Muscle layer of duodenum (tissue), 2 donors: ENCODE data around the gene MRPL28.
"Not testable (repeated sequence)": the region's sequence is repeated elsewhere in the genome, so short reads cannot be mapped to it uniquely, and the experiment has no call there.

ENCODE experiments used
- H3K27ac ChIP-seq: one replicate; pipeline ENCODE4 v1.7.0; 2013; ENCODE audit warnings: mild to moderate bottlenecking, low read length
- H3K27me3 ChIP-seq: one replicate; pipeline ENCODE4 v1.7.0; 2013; ENCODE audit warnings: low read depth, mild to moderate bottlenecking, control low read depth, low read length
- H3K36me3 ChIP-seq, 2 donors: one replicate each; pipeline ENCODE4 v1.7.0; 2013; ENCODE audit warnings: low read length in 2 of 2, control low read depth in 1 of 2, mild to moderate bottlenecking in 1 of 2; ENCODE audit not compliant: insufficient read depth in 2 of 2, control insufficient read depth in 1 of 2
- H3K4me1 ChIP-seq, 2 donors: one replicate each; pipeline ENCODE4 v1.7.0; 2013; ENCODE audit warnings: low read length in 2 of 2, mild to moderate bottlenecking in 2 of 2, control low read depth in 1 of 2, moderate library complexity in 1 of 2; ENCODE audit not compliant: insufficient read depth in 2 of 2, control insufficient read depth in 1 of 2
- H3K4me3 ChIP-seq, 2 donors: one replicate each; pipeline ENCODE4 v1.7.0; 2013; ENCODE audit warnings: low read length in 2 of 2, low read depth in 1 of 2, mild to moderate bottlenecking in 1 of 2
- H3K9me3 ChIP-seq, 2 donors: one replicate each; pipeline ENCODE4 v1.7.0; 2013; ENCODE audit warnings: low read length in 2 of 2, control low read depth in 1 of 2, mild to moderate bottlenecking in 1 of 2; ENCODE audit not compliant: control insufficient read depth in 1 of 2
- donor health status: healthy.

MRPL28 gene

DNA sequence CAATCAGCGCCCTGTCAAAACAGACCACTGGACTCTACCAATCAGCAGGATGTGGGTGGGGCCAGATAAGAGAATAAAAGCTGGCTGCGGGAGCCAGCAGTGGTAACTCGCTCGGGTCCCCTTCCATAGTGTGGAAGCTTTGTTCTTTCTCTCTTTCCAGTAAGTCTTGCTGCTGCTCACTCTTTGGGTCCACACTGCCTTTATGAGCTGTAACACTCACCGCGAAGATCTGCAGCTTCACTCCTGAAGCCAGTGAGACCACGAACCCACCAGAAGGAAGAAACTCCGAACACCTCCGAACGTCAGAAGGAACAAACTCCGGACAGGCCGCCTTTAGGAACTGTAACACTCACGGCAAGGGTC lies 28.4 kb downstream of the MRPL28 start:
- H3K4me3 ChIP-seq, H3K27me3 ChIP-seq, H3K9me3 ChIP-seq, H3K27ac ChIP-seq, H3K4me1 ChIP-seq: not testable (repeated sequence)
- H3K36me3 ChIP-seq = peaks cover 15 to 16% of the 10 kb centered on the region in 2 donors

GRCh38 chr16:341095-341973 lies 29.0 kb downstream of the MRPL28 start:
- not testable (repeated sequence) for H3K9me3 ChIP-seq, H3K27ac ChIP-seq, H3K4me1 ChIP-seq, H3K27me3 ChIP-seq, H3K4me3 ChIP-seq
- peaks cover 11 to 13% of the 10 kb centered on the region in 2 donors for H3K36me3 ChIP-seq

DNA sequence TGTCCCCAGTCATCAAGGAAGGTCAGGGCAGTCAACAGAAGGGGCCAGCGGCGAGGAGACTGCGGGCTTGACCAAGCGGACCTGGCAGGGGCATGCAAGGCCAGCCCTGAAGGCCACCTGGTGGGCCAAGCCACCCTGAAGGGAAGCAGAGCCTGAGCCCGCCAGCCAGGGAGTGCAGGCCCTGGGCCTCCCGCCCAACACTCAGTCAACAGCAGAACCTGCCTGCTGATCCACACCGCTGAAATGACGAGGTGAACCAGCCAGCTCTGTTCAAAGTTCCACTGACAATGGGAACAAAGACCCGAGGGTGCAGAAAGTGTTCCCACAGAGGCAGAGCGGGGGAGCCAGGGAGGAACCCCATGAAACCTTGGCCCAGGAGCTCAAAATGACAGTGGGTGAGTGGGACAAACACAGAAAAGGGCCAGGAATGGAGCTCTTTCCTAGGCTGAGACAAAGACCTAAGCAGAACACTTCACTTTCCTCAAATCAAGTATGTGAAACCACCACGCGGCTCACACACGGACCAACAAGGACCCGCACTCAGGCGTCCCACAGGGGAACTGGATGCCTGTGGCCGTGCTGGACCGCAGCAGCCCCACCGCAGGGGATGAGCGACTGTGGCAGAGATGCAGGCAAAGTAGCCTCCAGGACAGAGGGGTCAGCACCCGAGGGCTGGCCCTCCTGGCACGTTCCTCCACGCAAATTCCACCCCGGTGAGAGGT lies 29.8 kb downstream of the MRPL28 start:
- no peak overlapping the region for H3K27ac ChIP-seq

GRCh38 chr16:339680-340079 lies 30.7 kb downstream of the MRPL28 start:
- H3K27ac ChIP-seq = no peak overlapping the region
- peaks cover 1 to 2% of the 10 kb centered on the region in 2 donors for H3K36me3 ChIP-seq
- H3K27me3 ChIP-seq = no peaks in the 10 kb centered on the region
- H3K4me1 ChIP-seq = peaks cover 0 to 5% of the 10 kb centered on the region in 2 donors
- H3K9me3 ChIP-seq = no peaks in the 10 kb centered on the region
- no peak overlapping the region for H3K4me3 ChIP-seq

More for the DNA sequence above, 29.8 kb downstream of the MRPL28 start:
- Histone ChIP-seq H3K4me3 (no peak overlapping the region), H3K36me3 (peaks cover 4 to 8% of the 10 kb centered on the region in 2 donors), H3K9me3 (no peaks in the 10 kb centered on the region), H3K4me1 (peaks cover 0 to 5% of the 10 kb centered on the region in 2 donors), H3K27me3 (no peaks in the 10 kb centered on the region)

DNA sequence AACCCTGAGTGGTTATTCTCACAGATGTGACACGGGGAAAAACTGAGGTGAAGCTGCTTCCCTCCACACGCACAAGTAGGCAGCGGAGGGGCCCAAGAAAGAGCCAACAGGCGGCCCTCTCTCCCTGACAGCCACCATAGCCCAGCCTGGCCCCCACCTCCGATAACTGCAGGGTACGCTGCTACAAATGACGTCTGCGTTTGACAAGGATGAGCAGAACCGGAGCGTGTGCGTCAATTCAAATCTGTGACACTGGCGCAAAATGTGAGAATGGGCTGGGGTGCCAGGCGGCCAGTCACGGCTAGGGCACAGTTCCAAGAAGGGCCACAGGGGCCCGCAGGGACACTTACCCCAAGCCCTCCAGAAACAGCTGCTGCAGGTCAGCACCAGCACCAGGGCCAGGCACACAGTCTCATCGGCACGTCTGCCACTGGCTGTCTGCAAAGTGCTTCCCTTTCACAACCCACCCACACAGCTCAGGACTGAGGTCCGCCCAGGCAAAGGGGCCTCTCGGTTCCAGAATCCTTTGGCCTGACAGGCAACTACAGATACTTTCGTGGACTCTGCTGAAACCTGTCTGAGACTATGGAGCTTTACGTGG lies 32.3 kb downstream of the MRPL28 start:
- Histone ChIP-seq H3K4me1 (peaks cover 0 to 5% of the 10 kb centered on the region in 2 donors), H3K9me3 (no peaks in the 10 kb centered on the region), H3K4me3 (no peak overlapping the region), H3K27me3 (no peaks in the 10 kb centered on the region), H3K27ac (no peak overlapping the region), H3K36me3 (no peaks in the 10 kb centered on the region)

- H3K27ac ChIP-seq = no peak overlapping the region
- H3K27me3 ChIP-seq = no peaks in the 10 kb centered on the region
- no peaks in the 10 kb centered on the region for H3K36me3 ChIP-seq
- H3K9me3 ChIP-seq = no peaks in the 10 kb centered on the region
- H3K4me1 ChIP-seq = peaks cover 0 to 5% of the 10 kb centered on the region in 2 donors
- no peak overlapping the region for H3K4me3 ChIP-seq
These were observed 32.9 kb downstream of the MRPL28 start for GRCh38 chr16:337437-337836.

GRCh38 chr16:336269-336668 lies 34.1 kb downstream of the MRPL28 start:
- H3K4me1 ChIP-seq = peaks cover 0 to 5% of the 10 kb centered on the region in 2 donors
- H3K27ac ChIP-seq = no peak overlapping the region
- H3K27me3 ChIP-seq = no peaks in the 10 kb centered on the region
- H3K36me3 ChIP-seq = no peaks in the 10 kb centered on the region
- H3K9me3 ChIP-seq = no peaks in the 10 kb centered on the region
- H3K4me3 ChIP-seq = no peak overlapping the region

GRCh38 chr16:334861-335632 lies 35.3 kb downstream of the MRPL28 start:
- H3K4me3 ChIP-seq, H3K36me3 ChIP-seq, H3K27ac ChIP-seq, H3K27me3 ChIP-seq, H3K9me3 ChIP-seq: not testable (repeated sequence)
- peaks cover 7 to 13% of the 10 kb centered on the region in 2 donors for H3K4me1 ChIP-seq

GRCh38 chr16:334164-334832 lies 36.0 kb downstream of the MRPL28 start:
- H3K27me3 ChIP-seq, H3K4me3 ChIP-seq, H3K27ac ChIP-seq, H3K4me1 ChIP-seq, H3K36me3 ChIP-seq, H3K9me3 ChIP-seq: not testable (repeated sequence)

DNA sequence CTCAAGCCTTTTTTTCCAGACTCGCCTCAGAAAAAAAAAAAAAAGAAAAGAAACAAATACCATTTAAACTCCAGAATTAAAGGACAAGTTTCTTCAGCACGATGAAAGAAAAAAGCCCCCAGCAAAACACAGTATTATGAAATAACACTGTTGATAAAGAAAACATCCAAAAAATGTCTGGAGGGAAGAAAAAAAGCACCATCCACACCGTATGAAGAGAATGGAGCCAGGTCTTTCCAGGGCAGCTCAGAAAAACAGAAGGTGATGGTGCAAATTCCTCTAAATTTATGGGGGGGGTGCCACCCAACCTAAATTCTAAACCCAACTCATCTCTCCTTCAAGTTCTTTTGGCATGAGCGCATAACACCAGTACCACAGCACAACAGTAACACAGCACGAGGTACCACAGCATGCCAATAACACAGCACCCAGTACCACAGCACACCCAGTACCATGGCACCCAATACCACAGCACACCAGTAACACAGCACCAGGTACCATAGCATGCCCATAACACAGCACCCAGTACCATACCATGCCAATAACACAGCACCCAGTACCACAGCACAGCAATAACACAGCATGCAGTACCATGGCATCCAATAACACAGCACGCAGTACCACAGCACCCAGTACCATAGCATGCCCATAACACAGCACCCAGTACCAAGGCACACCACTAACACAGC lies 36.8 kb downstream of the MRPL28 start:
- no peak overlapping the region for H3K4me3 ChIP-seq
- peaks cover 7 to 8% of the 10 kb centered on the region in 2 donors for H3K4me1 ChIP-seq
- no peak overlapping the region for H3K27ac ChIP-seq
- H3K9me3 ChIP-seq = no peaks in the 10 kb centered on the region
- H3K36me3 ChIP-seq = no peaks in the 10 kb centered on the region
- no peaks in the 10 kb centered on the region for H3K27me3 ChIP-seq
